HepG2 (cell line): ENCODE results near the gene RRAS. TPM values are rescaled to one million over a fixed set of nuclear protein-coding genes. Genes with fewer than 3 reads are reported as not detected.

Source experiments
- GZF1 ChIP-seq: sonication (generic); formaldehyde crosslinking; IDR thresholded peaks from 2 replicates; pipeline ENCODE4 v1.5.1; 2020; ENCODE audit warnings: mild to moderate bottlenecking, missing genetic modification reagents
- IKZF4 ChIP-seq: sonication (generic); formaldehyde crosslinking; IDR thresholded peaks from 2 replicates; pipeline ENCODE4 v1.5.1; 2020; ENCODE audit warnings: borderline replicate concordance, mild to moderate bottlenecking, low read depth, missing genetic modification reagents; ENCODE audit errors: not compliant biosample characterization
- MIER2 ChIP-seq: IDR thresholded peaks from 2 replicates; pipeline ENCODE4 v1.6.1; 2016; ENCODE audit warnings: missing biosample characterization, missing genetic modification reagents
- NCOA1 ChIP-seq: sonication (generic); formaldehyde crosslinking; IDR thresholded peaks from 2 replicates; pipeline ENCODE4 v1.9.0; 2021; ENCODE audit warnings: missing genetic modification reagents
- NR2C2 ChIP-seq: sonication (generic); formaldehyde crosslinking; IDR thresholded peaks from 2 replicates; pipeline ENCODE4 v1.4.0; 2020; ENCODE audit warnings: missing genetic modification reagents, mild to moderate bottlenecking, moderate library complexity, borderline replicate concordance
- PHF20 ChIP-seq: sonication (generic); formaldehyde crosslinking; IDR thresholded peaks from 2 replicates; pipeline ENCODE4 v1.5.0; 2020; ENCODE audit warnings: mild to moderate bottlenecking, missing genetic modification reagents
- SMAD9 ChIP-seq: sonication (generic); formaldehyde crosslinking; IDR thresholded peaks from 2 replicates; pipeline ENCODE4 v1.5.1; 2020; ENCODE audit warnings: mild to moderate bottlenecking, missing genetic modification reagents
- TBX3 ChIP-seq: fragments of 450-650 bp; IDR thresholded peaks from 2 replicates; pipeline ENCODE4 v1.6.1; 2017; ENCODE audit warnings: antibody characterized with exemption, mild to moderate bottlenecking, inconsistent platforms, borderline replicate concordance
- TCF12 ChIP-seq, 2 experiments: fragments of 450-650 bp in 1 of 2; sonication (generic) in 1 of 2; formaldehyde crosslinking in 1 of 2; IDR thresholded peaks; 2 replicates each; pipeline versions ENCODE4 v1.6.1 to v1.8.0; 2017 to 2022; ENCODE audit warnings: antibody characterized with exemption in 1 of 2, mild to moderate bottlenecking in 1 of 2, missing genetic modification reagents in 1 of 2, moderate library complexity in 1 of 2
- YY1 ChIP-seq: IDR thresholded peaks from 2 replicates; pipeline ENCODE4 v1.6.1; 2011; ENCODE audit warnings: low read length, low read depth, moderate library complexity, mild to moderate bottlenecking; ENCODE audit not compliant: insufficient read depth, insufficient replicate concordance
- ZNF343 ChIP-seq: sonication (generic); formaldehyde crosslinking; IDR thresholded peaks from 2 replicates; pipeline ENCODE4 v1.4.0; 2020; ENCODE audit warnings: mild to moderate bottlenecking, missing genetic modification reagents
- ZNF552 ChIP-seq: sonication (generic); formaldehyde crosslinking; IDR thresholded peaks from 2 replicates; pipeline ENCODE4 v1.9.0; 2022; ENCODE audit warnings: missing genetic modification reagents, mild to moderate bottlenecking, borderline replicate concordance
- ZNF614 ChIP-seq: IDR thresholded peaks from 2 replicates; pipeline ENCODE4 v1.6.1; 2018; ENCODE audit warnings: missing biosample characterization, missing genetic modification reagents, inconsistent platforms, borderline replicate concordance
- ZNF766 ChIP-seq: sonication (generic); formaldehyde crosslinking; IDR thresholded peaks from 2 replicates; pipeline ENCODE4 v1.5.0; 2020; ENCODE audit warnings: missing genetic modification reagents, borderline replicate concordance
- polyA plus RNA-seq, 8 experiments: library from polyadenylated mRNA; depleted of rRNA in 3 of 8; stranded (reverse) in 7 of 8; unstranded in 1 of 8; fragments of >200 nt; fragmentation: Illumina TruSeq in 4 of 8; extraction: Trizol in 4 of 8; gene quantifications; 2 replicates each; pipeline versions ENCODE4 v1.2.1 to v1.2.3, GENCODE V29; 2011 to 2016; ENCODE audit warnings: low read depth in 4 of 8, missing spikeins in 1 of 8, mixed read lengths in 1 of 8; ENCODE audit not compliant: insufficient read depth in 1 of 8
- total RNA-seq, 5 experiments: library from RNA; depleted of rRNA; stranded (reverse); fragments of >200 nt; fragmentation: Illumina TruSeq; extraction: Trizol; gene quantifications; 2 replicates each; pipeline ENCODE4 v1.2.3, GENCODE V29; 2016; ENCODE audit warnings: low read depth in 1 of 5
- TF ChIP-seq, protein P1 (sequence below): sonication (generic); formaldehyde crosslinking; IDR thresholded peaks from 2 replicates; pipeline ENCODE4 v1.8.1; 2022; ENCODE audit warnings: mild to moderate bottlenecking, missing genetic modification reagents
- TF ChIP-seq, protein P2 (sequence below): sonication (generic); formaldehyde crosslinking; IDR thresholded peaks from 2 replicates; pipeline ENCODE4 v1.9.0; 2021; ENCODE audit warnings: missing genetic modification reagents, mild to moderate bottlenecking, borderline replicate concordance
- TF ChIP-seq, protein P3 (sequence below): sonication (generic); formaldehyde crosslinking; conservative IDR thresholded peaks from 2 replicates; pipeline ENCODE4 v1.5.0; 2020; ENCODE audit warnings: missing genetic modification reagents
- TF ChIP-seq, protein P4 (sequence below): sonication (generic); formaldehyde crosslinking; IDR thresholded peaks from 2 replicates; pipeline ENCODE4 v1.5.0; 2020; ENCODE audit warnings: missing genetic modification reagents
- TF ChIP-seq, protein P5 (sequence below): IDR thresholded peaks from 2 replicates; pipeline ENCODE4 v1.6.1; 2012; ENCODE audit warnings: low read depth, low read length, improper control_type of control experiment
- TF ChIP-seq, protein P6 (sequence below): sonication (generic); formaldehyde crosslinking; conservative IDR thresholded peaks from 2 replicates; pipeline ENCODE4 v1.8.1; 2023; ENCODE audit warnings: missing genetic modification reagents

RRAS gene
- total and polyA plus RNA-seq, 2 of the 13 experiments (the other 11 are each of a cell fraction or from before 2014, with no cell fraction given): 1.5 to 12.0 TPM

DNA sequence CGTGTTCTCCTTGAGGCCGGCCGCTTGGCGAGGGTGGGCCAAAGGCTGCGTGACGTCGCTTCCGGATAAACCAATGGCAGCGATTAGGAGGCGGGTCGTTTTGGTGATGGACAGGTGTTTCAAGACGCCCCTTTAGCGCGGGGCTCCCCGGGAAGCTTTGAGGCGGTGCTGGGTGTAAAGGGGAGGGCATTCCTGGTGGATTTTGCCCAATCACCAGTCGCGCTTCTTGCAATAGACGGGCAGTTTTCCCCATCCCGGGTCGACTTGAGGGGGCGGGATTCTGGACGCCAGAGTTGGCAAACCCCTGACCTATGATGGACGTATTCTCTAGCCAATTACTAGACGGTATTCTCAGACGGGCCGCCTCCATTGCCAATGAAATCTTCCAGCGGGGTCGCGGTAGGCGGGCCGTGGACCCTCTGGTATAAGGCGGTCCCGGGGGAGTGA lies 36.9 kb upstream of the RRAS start (continued):
- TF ChIP-seq, protein P1, sequence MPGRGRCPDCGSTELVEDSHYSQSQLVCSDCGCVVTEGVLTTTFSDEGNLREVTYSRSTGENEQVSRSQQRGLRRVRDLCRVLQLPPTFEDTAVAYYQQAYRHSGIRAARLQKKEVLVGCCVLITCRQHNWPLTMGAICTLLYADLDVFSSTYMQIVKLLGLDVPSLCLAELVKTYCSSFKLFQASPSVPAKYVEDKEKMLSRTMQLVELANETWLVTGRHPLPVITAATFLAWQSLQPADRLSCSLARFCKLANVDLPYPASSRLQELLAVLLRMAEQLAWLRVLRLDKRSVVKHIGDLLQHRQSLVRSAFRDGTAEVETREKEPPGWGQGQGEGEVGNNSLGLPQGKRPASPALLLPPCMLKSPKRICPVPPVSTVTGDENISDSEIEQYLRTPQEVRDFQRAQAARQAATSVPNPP: no peak
- peak; percentile 12; the same call in 1 of the 2 replicates for TF ChIP-seq TBX3
- TF ChIP-seq, protein P2, sequence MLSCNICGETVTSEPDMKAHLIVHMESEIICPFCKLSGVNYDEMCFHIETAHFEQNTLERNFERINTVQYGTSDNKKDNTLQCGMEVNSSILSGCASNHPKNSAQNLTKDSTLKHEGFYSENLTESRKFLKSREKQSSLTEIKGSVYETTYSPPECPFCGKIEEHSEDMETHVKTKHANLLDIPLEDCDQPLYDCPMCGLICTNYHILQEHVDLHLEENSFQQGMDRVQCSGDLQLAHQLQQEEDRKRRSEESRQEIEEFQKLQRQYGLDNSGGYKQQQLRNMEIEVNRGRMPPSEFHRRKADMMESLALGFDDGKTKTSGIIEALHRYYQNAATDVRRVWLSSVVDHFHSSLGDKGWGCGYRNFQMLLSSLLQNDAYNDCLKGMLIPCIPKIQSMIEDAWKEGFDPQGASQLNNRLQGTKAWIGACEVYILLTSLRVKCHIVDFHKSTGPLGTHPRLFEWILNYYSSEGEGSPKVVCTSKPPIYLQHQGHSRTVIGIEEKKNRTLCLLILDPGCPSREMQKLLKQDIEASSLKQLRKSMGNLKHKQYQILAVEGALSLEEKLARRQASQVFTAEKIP (CRISPR knock-in tag): no peak
- TF ChIP-seq, protein P3, sequence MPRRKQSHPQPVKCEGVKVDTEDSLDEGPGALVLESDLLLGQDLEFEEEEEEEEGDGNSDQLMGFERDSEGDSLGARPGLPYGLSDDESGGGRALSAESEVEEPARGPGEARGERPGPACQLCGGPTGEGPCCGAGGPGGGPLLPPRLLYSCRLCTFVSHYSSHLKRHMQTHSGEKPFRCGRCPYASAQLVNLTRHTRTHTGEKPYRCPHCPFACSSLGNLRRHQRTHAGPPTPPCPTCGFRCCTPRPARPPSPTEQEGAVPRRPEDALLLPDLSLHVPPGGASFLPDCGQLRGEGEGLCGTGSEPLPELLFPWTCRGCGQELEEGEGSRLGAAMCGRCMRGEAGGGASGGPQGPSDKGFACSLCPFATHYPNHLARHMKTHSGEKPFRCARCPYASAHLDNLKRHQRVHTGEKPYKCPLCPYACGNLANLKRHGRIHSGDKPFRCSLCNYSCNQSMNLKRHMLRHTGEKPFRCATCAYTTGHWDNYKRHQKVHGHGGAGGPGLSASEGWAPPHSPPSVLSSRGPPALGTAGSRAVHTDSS (CRISPR knock-in tag): no peak
- TF ChIP-seq, protein P4, sequence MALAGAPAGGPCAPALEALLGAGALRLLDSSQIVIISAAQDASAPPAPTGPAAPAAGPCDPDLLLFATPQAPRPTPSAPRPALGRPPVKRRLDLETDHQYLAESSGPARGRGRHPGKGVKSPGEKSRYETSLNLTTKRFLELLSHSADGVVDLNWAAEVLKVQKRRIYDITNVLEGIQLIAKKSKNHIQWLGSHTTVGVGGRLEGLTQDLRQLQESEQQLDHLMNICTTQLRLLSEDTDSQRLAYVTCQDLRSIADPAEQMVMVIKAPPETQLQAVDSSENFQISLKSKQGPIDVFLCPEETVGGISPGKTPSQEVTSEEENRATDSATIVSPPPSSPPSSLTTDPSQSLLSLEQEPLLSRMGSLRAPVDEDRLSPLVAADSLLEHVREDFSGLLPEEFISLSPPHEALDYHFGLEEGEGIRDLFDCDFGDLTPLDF (CRISPR knock-in tag): peak; percentile 75; the same call in 1 of the 2 replicates
- TF ChIP-seq ZNF766 (CRISPR knock-in tag): no peak
- TF ChIP-seq, protein P5, sequence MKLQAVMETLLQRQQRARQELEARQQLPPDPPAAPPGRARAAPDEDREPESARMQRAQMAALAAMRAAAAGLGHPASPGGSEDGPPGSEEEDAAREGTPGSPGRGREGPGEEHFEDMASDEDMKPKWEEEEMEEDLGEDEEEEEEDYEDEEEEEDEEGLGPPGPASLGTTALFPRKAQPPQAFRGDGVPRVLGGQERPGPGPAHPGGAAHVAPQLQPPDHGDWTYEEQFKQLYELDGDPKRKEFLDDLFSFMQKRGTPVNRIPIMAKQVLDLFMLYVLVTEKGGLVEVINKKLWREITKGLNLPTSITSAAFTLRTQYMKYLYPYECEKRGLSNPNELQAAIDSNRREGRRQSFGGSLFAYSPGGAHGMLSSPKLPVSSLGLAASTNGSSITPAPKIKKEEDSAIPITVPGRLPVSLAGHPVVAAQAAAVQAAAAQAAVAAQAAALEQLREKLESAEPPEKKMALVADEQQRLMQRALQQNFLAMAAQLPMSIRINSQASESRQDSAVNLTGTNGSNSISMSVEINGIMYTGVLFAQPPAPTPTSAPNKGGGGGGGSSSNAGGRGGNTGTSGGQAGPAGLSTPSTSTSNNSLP: no peak
- no peak for TF ChIP-seq ZNF552 (CRISPR knock-in tag)
- no peak for TF ChIP-seq NCOA1 (CRISPR knock-in tag)
- TF ChIP-seq TCF12 (IDR thresholded peaks at IDR 0.05): no peak
- no peak for TF ChIP-seq TCF12 (CRISPR knock-in tag; IDR thresholded peaks at IDR 0.05)
- TF ChIP-seq NR2C2 (CRISPR knock-in tag): peak; percentile 93
- no peak for TF ChIP-seq IKZF4 (CRISPR knock-in tag)
- TF ChIP-seq SMAD9 (CRISPR knock-in tag): no peak
- TF ChIP-seq ZNF614 (CRISPR knock-in tag): no peak
- no peak for TF ChIP-seq ZNF343 (CRISPR knock-in tag)
- TF ChIP-seq PHF20 (CRISPR knock-in tag): no peak
- TF ChIP-seq GZF1 (CRISPR knock-in tag): no peak
- TF ChIP-seq YY1: no peak
- TF ChIP-seq MIER2: no peak
- TF ChIP-seq, protein P6, sequence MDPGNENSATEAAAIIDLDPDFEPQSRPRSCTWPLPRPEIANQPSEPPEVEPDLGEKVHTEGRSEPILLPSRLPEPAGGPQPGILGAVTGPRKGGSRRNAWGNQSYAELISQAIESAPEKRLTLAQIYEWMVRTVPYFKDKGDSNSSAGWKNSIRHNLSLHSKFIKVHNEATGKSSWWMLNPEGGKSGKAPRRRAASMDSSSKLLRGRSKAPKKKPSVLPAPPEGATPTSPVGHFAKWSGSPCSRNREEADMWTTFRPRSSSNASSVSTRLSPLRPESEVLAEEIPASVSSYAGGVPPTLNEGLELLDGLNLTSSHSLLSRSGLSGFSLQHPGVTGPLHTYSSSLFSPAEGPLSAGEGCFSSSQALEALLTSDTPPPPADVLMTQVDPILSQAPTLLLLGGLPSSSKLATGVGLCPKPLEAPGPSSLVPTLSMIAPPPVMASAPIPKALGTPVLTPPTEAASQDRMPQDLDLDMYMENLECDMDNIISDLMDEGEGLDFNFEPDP (CRISPR knock-in tag): no peak
